Sigmoid colon (tissue), 7 donors: ENCODE measurements around the gene NCCRP1. TPM values are rescaled to one million over a fixed set of nuclear protein-coding genes. Genes with fewer than 3 reads are reported as not detected.

Source experiments
- DNase-seq: peaks from one replicate; pipeline ENCODE4 v3.0.0-alpha.2; 2019
- H3K27ac ChIP-seq, 4 donors: fragments of 200-600 bp; sonication (generic); one replicate each; pipeline ENCODE4 v1.5.1; 2016 to 2019; ENCODE audit warnings: mild to moderate bottlenecking in 1 of 4
- H3K27me3 ChIP-seq, 3 donors: fragments of 200-600 bp; sonication (generic); one replicate each; pipeline ENCODE4 v1.5.1; 2019; ENCODE audit warnings: mild to moderate bottlenecking in 1 of 3
- H3K36me3 ChIP-seq, 4 donors: fragments of 200-600 bp; sonication (generic); one replicate each; pipeline ENCODE4 v1.5.1; 2016 to 2019
- H3K4me1 ChIP-seq, 4 donors: fragments of 200-600 bp; sonication (generic); one replicate each; pipeline ENCODE4 v1.5.1; 2017 to 2019
- H3K4me3 ChIP-seq, 4 donors: fragments of 200-600 bp; sonication (generic); one replicate each; pipeline ENCODE4 v1.5.1; 2017 to 2019; ENCODE audit warnings: mild to moderate bottlenecking in 2 of 4, moderate library complexity in 1 of 4
- H3K9me3 ChIP-seq, 4 donors: fragments of 200-600 bp in 3 of 4; sonication (generic) in 3 of 4; one replicate each; pipeline versions ENCODE4 v1.5.1 to v1.6.1; 2013 to 2019
- CTCF ChIP-seq, 4 experiments: fragments of 450-650 bp in 3 of 4; fragments of 200-600 bp in 1 of 4; IDR thresholded peaks; one replicate each; pipeline ENCODE4 v1.5.1; 2016 to 2019; ENCODE audit warnings: antibody characterized with exemption in 4 of 4, mild to moderate bottlenecking in 3 of 4, moderate library complexity in 2 of 4
- EP300 ChIP-seq, 4 donors: sonication (generic); formaldehyde crosslinking; IDR thresholded peaks; one replicate each; pipeline ENCODE4 v1.6.1; 2017; ENCODE audit warnings: antibody characterized with exemption in 4 of 4
- POLR2A ChIP-seq, 2 donors: fragments of 450-650 bp; IDR thresholded peaks; one replicate each; pipeline ENCODE4 v1.6.1; 2016; ENCODE audit warnings: antibody characterized with exemption in 2 of 2, mild to moderate bottlenecking in 2 of 2, moderate library complexity in 2 of 2
- POLR2AphosphoS5 ChIP-seq, 4 donors: sonication (generic); formaldehyde crosslinking; IDR thresholded peaks; one replicate each; pipeline ENCODE4 v1.6.1; 2017; ENCODE audit warnings: antibody characterized with exemption in 4 of 4
- whole genome bisulfite sequencing, 2 donors: extraction: QIAGEN DNeasy Blood & Tissue Kit; methylation state at CpG; one replicate each; pipeline ENCODE4 v1.1.7; 2013; 5-methylcytosine and 5-hydroxymethylcytosine counted together
- intact Hi-C: fragments of 100-400 bp; cut with DNase I; formaldehyde crosslinking; loops from one replicate; pipeline ENCODE4 v1.15.1; 2023
- polyA plus RNA-seq, 3 donors: library from polyadenylated mRNA; stranded (reverse); fragments of 200-250 nt; gene quantifications; one replicate each; pipeline ENCODE4 v1.2.3, GENCODE V29; 2013
- total RNA-seq, 4 donors: library from RNA; depleted of rRNA; stranded (reverse); fragments of >200 nt; gene quantifications; one replicate each; pipeline ENCODE4 v1.1.0, GENCODE V29; 2016
- donor health status: healthy with polysubstance abuse.
- donor health status: Bipolar disorder and iron deficiency.
- donor health status: healthy.

Gene NCCRP1
- total and polyA plus RNA-seq, 7 donors, result 0.41 to 0.60 (median 0.52) TPM; not detected in 4

- Histone ChIP-seq H3K4me3 (no peak overlapping the region), H3K27me3 (no peaks in the 10 kb centered on the region), H3K4me1 (peaks cover 0 to 23% (median 17%) of the 10 kb centered on the region in 4 donors), H3K36me3 (peaks cover 13 to 64% (median 23%) of the 10 kb centered on the region in 4 donors), H3K27ac (no peak overlapping the region), H3K9me3 (no peaks in the 10 kb centered on the region)
- WGBS, 2 donors, result 44 to 76% methylated on average over 17 of the region's 17 CpGs
- no peak for DNase-seq
- intact Hi-C loops, result no loop called here
- no peak for TF ChIP-seq EP300 (IDR thresholded peaks at IDR 0.05)
- TF ChIP-seq POLR2A (IDR thresholded peaks at IDR 0.05), result no peak
- TF ChIP-seq CTCF (IDR thresholded peaks at IDR 0.05), result no peak
- no peak for TF ChIP-seq POLR2AphosphoS5 (IDR thresholded peaks at IDR 0.05)
Observed at GRCh38 chr19:39170386-39171231, 26.2 kb upstream of the NCCRP1 start.

- H3K36me3 ChIP-seq, result peaks cover 13 to 76% (median 28%) of the 10 kb centered on the region in 4 donors
- no peaks in the 10 kb centered on the region for H3K9me3 ChIP-seq
Observed at GRCh38 chr19:39171479-39172465, 25.0 kb upstream of the NCCRP1 start.

GRCh38 chr19:39172700-39173501, 23.9 kb upstream of the NCCRP1 start:
- Histone ChIP-seq H3K4me1 (peaks cover 0 to under 1% (median 0%) of the 10 kb centered on the region in 4 donors), H3K4me3 (no peak overlapping the region), H3K9me3 (no peaks in the 10 kb centered on the region), H3K27ac (no peak overlapping the region), H3K36me3 (peaks cover 13 to 87% (median 34%) of the 10 kb centered on the region in 4 donors), H3K27me3 (no peaks in the 10 kb centered on the region)
- no peak for DNase-seq
- 91 to 95% methylated on average over 45 of the region's 45 CpGs for WGBS, 2 donors
- intact Hi-C loops, result no loop called here
- TF ChIP-seq POLR2A (IDR thresholded peaks at IDR 0.05) (no peak), POLR2AphosphoS5 (IDR thresholded peaks at IDR 0.05) (no peak), EP300 (IDR thresholded peaks at IDR 0.05) (no peak), CTCF (IDR thresholded peaks at IDR 0.05) (no peak)

More at GRCh38 chr19:39171479-39172465, 25.0 kb upstream of the NCCRP1 start:
- Histone ChIP-seq H3K27me3 (no peaks in the 10 kb centered on the region), H3K4me3 (no peak overlapping the region), H3K27ac (no peak overlapping the region), H3K4me1 (peaks cover 0 to 12% (median 8%) of the 10 kb centered on the region in 4 donors)
- no peak for DNase-seq
- TF ChIP-seq EP300 (IDR thresholded peaks at IDR 0.05), result no peak
- no peak for TF ChIP-seq POLR2AphosphoS5 (IDR thresholded peaks at IDR 0.05)
- TF ChIP-seq CTCF (IDR thresholded peaks at IDR 0.05), result no peak
- TF ChIP-seq POLR2A (IDR thresholded peaks at IDR 0.05), result no peak
- WGBS, 2 donors, result 85 to 87% methylated on average over 27 of the region's 27 CpGs
- intact Hi-C loops, result no loop called here

GRCh38 chr19:39173502-39173991, 23.2 kb upstream of the NCCRP1 start:
- peaks cover 13 to 94% (median 40%) of the 10 kb centered on the region in 4 donors for H3K36me3 ChIP-seq
- intact Hi-C loops, result no loop called here
- no peak overlapping the region for H3K4me3 ChIP-seq
- H3K4me1 ChIP-seq, result no peaks in the 10 kb centered on the region
- H3K27me3 ChIP-seq, result no peaks in the 10 kb centered on the region
- H3K9me3 ChIP-seq, result no peaks in the 10 kb centered on the region
- TF ChIP-seq CTCF (IDR thresholded peaks at IDR 0.05), result no peak
- TF ChIP-seq POLR2A (IDR thresholded peaks at IDR 0.05), result no peak
- TF ChIP-seq POLR2AphosphoS5 (IDR thresholded peaks at IDR 0.05), result no peak
- TF ChIP-seq EP300 (IDR thresholded peaks at IDR 0.05), result no peak
- WGBS, 2 donors, result 95 to 97% methylated on average over 25 of the region's 25 CpGs
- H3K27ac ChIP-seq, result no peak overlapping the region
- no peak for DNase-seq
